GM10266 (cell line): Measurements from ENCODE around the gene SEMA4D.
"Not testable (repeated sequence)": the region's sequence is repeated elsewhere in the genome, so short reads cannot be mapped to it uniquely, and the experiment has no call there.

Experiments used
- DNase-seq: peaks from one replicate; pipeline ENCODE4 v3.0.0; 2012; ENCODE audit errors: extremely low spot score
- TF ChIP-seq, protein P1 (sequence below): IDR thresholded peaks from 2 replicates; pipeline ENCODE4 v1.5.1; 2012; ENCODE audit warnings: mild to moderate bottlenecking, low read depth; ENCODE audit not compliant: control insufficient read depth, insufficient read depth; ENCODE audit errors: missing control alignments

The SEMA4D gene

GRCh38 chr9:89482901-89483361 is 15.0 kb downstream of the SEMA4D start:
- TF ChIP-seq, protein P1, sequence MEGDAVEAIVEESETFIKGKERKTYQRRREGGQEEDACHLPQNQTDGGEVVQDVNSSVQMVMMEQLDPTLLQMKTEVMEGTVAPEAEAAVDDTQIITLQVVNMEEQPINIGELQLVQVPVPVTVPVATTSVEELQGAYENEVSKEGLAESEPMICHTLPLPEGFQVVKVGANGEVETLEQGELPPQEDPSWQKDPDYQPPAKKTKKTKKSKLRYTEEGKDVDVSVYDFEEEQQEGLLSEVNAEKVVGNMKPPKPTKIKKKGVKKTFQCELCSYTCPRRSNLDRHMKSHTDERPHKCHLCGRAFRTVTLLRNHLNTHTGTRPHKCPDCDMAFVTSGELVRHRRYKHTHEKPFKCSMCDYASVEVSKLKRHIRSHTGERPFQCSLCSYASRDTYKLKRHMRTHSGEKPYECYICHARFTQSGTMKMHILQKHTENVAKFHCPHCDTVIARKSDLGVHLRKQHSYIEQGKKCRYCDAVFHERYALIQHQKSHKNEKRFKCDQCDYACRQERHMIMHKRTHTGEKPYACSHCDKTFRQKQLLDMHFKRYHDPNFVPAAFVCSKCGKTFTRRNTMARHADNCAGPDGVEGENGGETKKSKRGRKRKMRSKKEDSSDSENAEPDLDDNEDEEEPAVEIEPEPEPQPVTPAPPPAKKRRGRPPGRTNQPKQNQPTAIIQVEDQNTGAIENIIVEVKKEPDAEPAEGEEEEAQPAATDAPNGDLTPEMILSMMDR: no peak
- no peak for DNase-seq

DNA sequence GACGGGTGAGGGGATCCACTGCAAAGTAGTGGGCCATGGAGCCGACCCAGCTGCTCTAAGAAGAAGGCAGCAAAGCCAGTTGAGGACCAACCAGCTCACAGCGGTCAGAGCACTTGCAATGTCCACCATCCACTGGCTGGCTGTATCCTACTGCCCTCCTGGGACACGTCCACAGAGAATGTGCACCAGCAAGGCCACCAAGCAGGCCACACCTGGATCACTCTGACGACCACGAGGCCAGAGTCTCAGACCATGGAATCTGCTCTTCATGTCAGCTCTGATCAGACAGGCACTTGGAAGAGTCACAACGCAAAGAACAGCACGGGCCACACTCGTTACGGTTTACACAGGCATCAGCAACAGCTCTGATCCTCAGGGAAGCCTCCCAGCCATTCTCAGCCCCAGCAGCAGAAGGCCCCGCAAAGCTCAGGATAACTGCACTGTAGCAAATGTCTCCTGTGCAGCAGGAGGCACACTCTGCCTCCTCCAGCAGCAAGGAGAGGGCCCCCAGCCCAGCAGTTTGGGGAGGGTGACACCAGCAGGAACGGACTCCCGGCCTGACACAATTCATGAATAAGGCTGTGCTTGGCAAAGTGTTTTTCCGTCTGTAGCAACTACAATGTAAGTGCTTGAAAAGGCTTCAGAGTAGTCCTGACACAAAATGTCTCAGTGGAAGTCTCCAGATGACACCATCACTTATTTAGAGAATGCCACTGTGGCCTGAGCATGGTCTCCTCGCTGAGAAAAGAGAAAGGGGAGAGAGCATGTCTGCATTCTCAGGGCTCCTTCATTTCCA is 15.7 kb downstream of the SEMA4D start:
- TF ChIP-seq, protein P1: no peak
- DNase-seq: no peak

DNA sequence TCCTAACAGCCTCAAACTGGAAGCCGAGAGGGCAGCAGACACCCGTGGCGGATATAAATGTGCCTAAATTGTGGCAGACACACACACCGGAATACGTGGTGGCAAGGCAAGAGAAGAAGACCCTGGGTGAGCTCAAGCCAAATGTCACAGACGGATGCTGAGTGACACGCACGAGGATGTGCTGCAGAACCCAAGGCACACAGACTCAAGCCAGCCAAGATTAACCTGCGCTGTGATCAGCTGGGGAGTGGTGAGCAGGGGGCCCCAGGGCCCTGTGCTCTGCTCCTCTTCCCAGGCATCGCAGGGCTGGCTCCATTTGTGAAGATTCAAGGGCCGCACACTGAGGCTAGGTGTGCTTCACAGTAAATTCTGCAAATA is 16.4 kb downstream of the SEMA4D start:
- DNase-seq: no peak
- TF ChIP-seq, protein P1: no peak

- TF ChIP-seq, protein P1: no peak
Measured at GRCh38 chr9:89480825-89481537, 16.9 kb downstream of the SEMA4D start.

GRCh38 chr9:89480372-89480771 is 17.5 kb downstream of the SEMA4D start:
- not testable (repeated sequence) for DNase-seq

More at GRCh38 chr9:89480825-89481537, 16.9 kb downstream of the SEMA4D start:
- DNase-seq: no peak

- DNase-seq: not testable (repeated sequence)
Measured at GRCh38 chr9:89479669-89480011, 18.3 kb downstream of the SEMA4D start.

DNA sequence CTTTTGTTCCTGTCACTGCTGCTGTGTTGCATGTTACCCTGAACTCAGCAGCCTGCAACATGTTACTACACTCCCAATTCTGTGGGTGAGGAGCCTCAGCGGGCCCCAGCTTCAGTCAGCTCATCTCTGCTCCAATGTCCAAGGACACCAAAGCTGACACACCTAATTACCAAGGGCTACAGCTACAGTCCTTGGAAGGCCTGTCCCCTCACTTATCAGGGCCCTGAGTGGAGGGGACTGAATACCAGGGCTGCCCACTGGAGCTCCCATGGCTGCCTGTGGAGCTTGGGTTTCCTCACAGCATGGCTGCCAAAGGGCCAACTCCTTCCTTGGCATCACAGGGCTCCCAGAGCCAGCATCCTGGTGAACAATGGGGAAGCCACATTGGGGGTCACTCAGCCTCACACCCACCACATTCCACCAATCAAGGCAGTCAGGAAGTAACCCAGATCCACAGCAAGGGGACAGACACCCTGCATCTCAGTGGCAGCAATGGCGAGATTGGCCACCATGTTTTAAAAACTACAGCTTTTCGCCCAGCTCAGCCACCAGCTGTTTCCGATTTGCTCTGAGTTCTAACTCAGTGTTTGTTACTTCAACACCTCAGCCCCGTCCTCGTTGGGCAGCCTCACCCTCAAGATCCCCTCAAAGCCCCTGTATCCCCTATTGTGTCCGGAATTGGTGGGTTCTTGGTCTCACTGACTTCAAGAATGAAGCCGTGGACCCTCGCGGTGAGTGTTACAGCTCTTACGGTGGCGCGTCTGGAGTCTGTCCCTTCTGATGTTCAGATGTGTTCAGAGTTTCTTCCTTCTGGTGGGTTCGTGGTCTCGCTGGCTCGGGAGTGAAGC is 18.9 kb downstream of the SEMA4D start:
- DNase-seq: no peak
- TF ChIP-seq, protein P1: no peak
